Stimulated activated CD4-positive, alpha-beta T cell treated with anti-CD3 and anti-CD28 coated beads, Interleukin-12 subunit alpha, Interleukin-12 subunit beta, amount 100 ng/mL, for 48 hours (primary cell): Measurements from ENCODE around the gene P2RX1.

ENCODE experiments used
- DNase-seq, 3 donors: peaks; one replicate each; pipeline ENCODE4 v3.0.0-alpha.2; 2020; ENCODE audit warnings: low read depth in 2 of 3, low spot score in 1 of 3

The P2RX1 gene

GRCh38 chr17:3925684-3926485 is 9.6 kb upstream of the P2RX1 start:
- no peak for DNase-seq

- no peak for DNase-seq
These were observed 8.5 kb upstream of the P2RX1 start for GRCh38 chr17:3924512-3925350.

GRCh38 chr17:3923466-3924190 is 7.4 kb upstream of the P2RX1 start:
- no peak for DNase-seq

- DNase-seq: no peak
These were observed 6.5 kb upstream of the P2RX1 start for GRCh38 chr17:3922765-3923164.

- no peak for DNase-seq
These were observed 5.4 kb upstream of the P2RX1 start for GRCh38 chr17:3921502-3922319.

GRCh38 chr17:3921006-3921405 is 4.7 kb upstream of the P2RX1 start:
- DNase-seq: no peak

GRCh38 chr17:3919123-3919624 is 2.9 kb upstream of the P2RX1 start:
- DNase-seq: no peak

- DNase-seq: no peak
These were observed 2.3 kb upstream of the P2RX1 start for GRCh38 chr17:3918372-3919122.

- DNase-seq: no peak
These were observed 1.2 kb upstream of the P2RX1 start for GRCh38 chr17:3917391-3917931.

- DNase-seq: no peak
These were observed 560 bp upstream of the P2RX1 start for GRCh38 chr17:3916825-3917224.

- DNase-seq: no peak
These were observed 677 bp downstream of the P2RX1 start for GRCh38 chr17:3915581-3915994.

- DNase-seq: no peak
These were observed 2.0 kb downstream of the P2RX1 start for GRCh38 chr17:3914312-3914670.

- peak; percentile 69 to 86 (median 75) for DNase-seq
These were observed 2.5 kb downstream of the P2RX1 start for GRCh38 chr17:3913531-3914311.

GRCh38 chr17:3912827-3913226 is 3.4 kb downstream of the P2RX1 start:
- no peak for DNase-seq

GRCh38 chr17:3911271-3912053 is 4.8 kb downstream of the P2RX1 start:
- peak; percentile 53 to 76 (median 57) for DNase-seq

GRCh38 chr17:3910420-3911270 is 5.6 kb downstream of the P2RX1 start:
- DNase-seq: no peak

GRCh38 chr17:3909257-3909656 is 7.0 kb downstream of the P2RX1 start:
- no peak for DNase-seq
